K562 (cell line): Measurements from ENCODE around the gene PI4KA. TPM values are rescaled to one million over a fixed set of nuclear protein-coding genes. Genes with fewer than 3 reads are reported as not detected.

Experiments
- ATF7 ChIP-seq: fragments of 450-650 bp; IDR thresholded peaks from 2 replicates; pipeline ENCODE4 v1.7.1; 2014; ENCODE audit warnings: mild to moderate bottlenecking, moderate library complexity
- CSDE1 ChIP-seq, 2 experiments: fragments of 450-650 bp; IDR thresholded peaks; 2 replicates each; pipeline ENCODE4 v1.6.1; 2016; ENCODE audit warnings: mild to moderate bottlenecking in 1 of 2
- EZH2 ChIP-seq: IDR thresholded peaks from 2 replicates; pipeline ENCODE4 v1.6.1; 2012; ENCODE audit warnings: low read depth, mild to moderate bottlenecking, inconsistent platforms, low read length, borderline replicate concordance
- GATAD2A ChIP-seq: fragments of 450-650 bp; IDR thresholded peaks from 2 replicates; pipeline ENCODE4 v1.6.1; 2017
- ILK ChIP-seq: fragments of 450-650 bp; IDR thresholded peaks from 2 replicates; pipeline ENCODE4 v1.6.1; 2016; ENCODE audit warnings: missing genetic modification characterization, low read depth, mild to moderate bottlenecking, missing compliant biosample characterization, moderate library complexity, borderline replicate concordance
- MGA ChIP-seq: fragments of 450-650 bp; IDR thresholded peaks from 2 replicates; pipeline ENCODE4 v1.6.1; 2016; ENCODE audit warnings: mild to moderate bottlenecking, moderate library complexity
- POLR3A ChIP-seq: IDR thresholded peaks from 2 replicates; pipeline ENCODE4 v1.6.1; 2011; ENCODE audit warnings: borderline replicate concordance, mild to moderate bottlenecking, moderate library complexity; ENCODE audit not compliant: insufficient read length, insufficient read depth; ENCODE audit errors: extremely low read depth
- SRSF1 ChIP-seq: fragments of 200-400 bp; formaldehyde crosslinking; IDR thresholded peaks from 2 replicates; pipeline ENCODE4 v1.6.1; 2017; ENCODE audit warnings: mild to moderate bottlenecking, low read depth, low read length, moderate library complexity
- TOE1 ChIP-seq, 2 experiments: fragments of 450-650 bp in 1 of 2; sonication (generic) in 1 of 2; formaldehyde crosslinking in 1 of 2; IDR thresholded peaks; 2 replicates each; pipeline versions ENCODE4 v1.7.1 to v1.8.0; 2016 to 2022; ENCODE audit warnings: borderline replicate concordance in 2 of 2, mild to moderate bottlenecking in 2 of 2, antibody characterized with exemption in 1 of 2, inconsistent platforms in 1 of 2, low read depth in 1 of 2, missing genetic modification reagents in 1 of 2, moderate library complexity in 1 of 2
- ZKSCAN1 ChIP-seq: fragments of 150-350 bp; IDR thresholded peaks from 2 replicates; pipeline ENCODE4 v1.6.1; 2016; ENCODE audit warnings: low read depth, low read length
- ZNF431 ChIP-seq: sonication (generic); formaldehyde crosslinking; IDR thresholded peaks from 2 replicates; pipeline ENCODE4 v1.8.0; 2022; ENCODE audit warnings: mild to moderate bottlenecking, missing genetic modification reagents
- ZNF589 ChIP-seq: fragments of 200-800 bp; sonication (Bioruptor generic); IDR thresholded peaks from 2 replicates; pipeline ENCODE4 v1.6.1; 2016; ENCODE audit warnings: low read depth, missing genetic modification characterization, missing compliant biosample characterization
- ZNF766 ChIP-seq: fragments of 200-800 bp; sonication (Bioruptor generic); conservative IDR thresholded peaks from 2 replicates; pipeline ENCODE4 v1.6.1; 2016; ENCODE audit warnings: missing genetic modification characterization, missing compliant biosample characterization
- ZNF780A ChIP-seq: fragments of 250-450 bp; sonication (Bioruptor Pico); IDR thresholded peaks from 2 replicates; pipeline ENCODE4 v1.5.0; 2021; ENCODE audit warnings: mild to moderate bottlenecking
- polyA plus RNA-seq, 8 experiments: library from polyadenylated mRNA; depleted of rRNA in 4 of 8; stranded (reverse) in 5 of 8; unstranded in 3 of 8; fragments of >200 nt; fragmentation: Nextera tagmentation in 2 of 8; fragmentation: Illumina TruSeq in 1 of 8; extraction: Ambion mirVana in 2 of 8; extraction: Trizol in 1 of 8; gene quantifications; 2 replicates each; pipeline versions ENCODE4 v1.2.1 to v1.2.3, GENCODE V29; 2011 to 2014; ENCODE audit warnings: inconsistent platforms in 1 of 8, missing spikeins in 1 of 8
- total RNA-seq, 7 experiments: library from RNA; depleted of rRNA in 6 of 7; stranded (reverse); fragments of >200 nt in 6 of 7; fragmentation: Illumina TruSeq in 2 of 7; extraction: Trizol in 2 of 7; gene quantifications; 2 replicates each; pipeline versions ENCODE4 v1.2.1 to v1.2.3, GENCODE V29; 2011 to 2021; ENCODE audit warnings: low replicate concordance in 1 of 7

The PI4KA gene
- total and polyA plus RNA-seq, 9 of the 15 experiments (the other 6 are each of a cell fraction or from before 2014, with no cell fraction given): 7.3 to 187 (median 84.7) TPM

GRCh38 chr22:20885557-20886323, 27.1 kb upstream of the PI4KA start (continued):
- TF ChIP-seq MGA (no peak), SRSF1 (no peak), ZNF431 (CRISPR knock-in tag) (no peak), POLR3A (no peak), CSDE1 (IDR thresholded peaks at IDR 0.05) (0 out of 4 replicates have a peak, but pooled peaks of 1 of the 2 experiments have one; percentile 39), ZNF589 (CRISPR knock-in tag) (no peak; the same call in none of the 2 replicates), TOE1 (IDR thresholded peaks at IDR 0.05; ENCODE audit: borderline replicate concordance) (no peak), TOE1 (CRISPR knock-in tag; IDR thresholded peaks at IDR 0.05; ENCODE audit: borderline replicate concordance, low read depth) (peak; percentile 99), ZNF780A (CRISPR knock-in tag) (no peak), ZNF766 (CRISPR knock-in tag) (no peak; the same call in 1 of the 2 replicates), ILK (tag) (no peak), GATAD2A (no peak), ZKSCAN1 (peak; percentile 91), EZH2 (no peak), ATF7 (peak; percentile 97)
